HG03558 (cell line): ENCODE measurements around the gene NEDD8.

ENCODE experiments used
- ATAC-seq: cut with Tn5 transposase; IDR thresholded peaks from one replicate; pipeline ENCODE4 v1.9.1; 2021; ENCODE audit warnings: moderate number of reproducible peaks; ENCODE audit not compliant: unreplicated experiment; ENCODE audit errors: extremely low read depth

The NEDD8 gene

GRCh38 chr14:24264298-24264697, 32.1 kb upstream of the NEDD8 start:
- ATAC-seq = no peak

- ATAC-seq = no peak
Measured at GRCh38 chr14:24263848-24264247, 31.7 kb upstream of the NEDD8 start.

DNA sequence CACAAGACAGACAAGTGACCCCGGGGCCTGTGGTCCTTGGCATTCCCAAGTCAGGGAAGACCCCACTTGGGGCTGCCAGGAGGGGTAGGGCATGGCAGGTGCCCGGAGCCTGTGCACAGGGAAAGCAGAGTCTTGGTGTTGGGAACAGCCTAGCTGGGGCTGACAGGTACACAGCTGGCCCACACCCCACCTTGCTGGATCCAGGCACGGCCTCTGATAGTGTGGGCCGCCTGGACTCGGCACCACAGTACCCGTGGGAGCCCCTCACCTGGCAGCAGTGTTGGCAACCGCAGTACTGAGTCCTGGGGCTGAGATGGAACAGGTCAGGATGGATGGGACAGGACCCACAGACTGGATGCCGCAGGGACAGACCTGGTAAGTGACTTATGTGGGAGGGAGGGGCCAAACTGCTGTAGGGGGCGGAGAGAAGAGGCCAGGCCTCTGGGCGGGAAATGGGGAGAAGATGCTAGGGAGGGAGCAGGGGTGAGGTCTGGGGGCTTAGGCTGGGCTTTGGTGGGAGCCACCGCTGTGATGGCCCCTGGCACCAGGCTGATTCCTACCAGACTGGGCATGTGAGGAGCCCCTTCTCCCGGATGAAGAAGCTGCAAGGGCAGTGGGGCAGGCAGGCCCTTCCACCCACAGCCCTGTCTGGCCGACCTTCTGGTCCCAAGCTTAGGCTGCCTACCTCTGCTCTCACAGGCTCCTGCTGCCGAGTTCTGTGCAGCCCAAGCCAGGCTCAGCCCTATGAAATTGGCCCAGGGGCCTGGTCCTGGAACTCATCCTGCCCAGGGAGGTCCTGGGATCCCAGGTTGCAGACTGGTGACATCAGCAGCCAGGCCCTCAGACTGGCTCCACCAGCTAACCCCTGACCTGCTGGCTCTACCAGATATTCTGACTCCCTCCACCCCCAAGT, 30.9 kb upstream of the NEDD8 start, which contains the start of gene TGM1:
Gene TGM1 (minus strand): TSS at position 357 of the 913 bp plus-strand sequence. CDS start 825 bp downstream, outside the sequence.
- no peak for ATAC-seq

DNA sequence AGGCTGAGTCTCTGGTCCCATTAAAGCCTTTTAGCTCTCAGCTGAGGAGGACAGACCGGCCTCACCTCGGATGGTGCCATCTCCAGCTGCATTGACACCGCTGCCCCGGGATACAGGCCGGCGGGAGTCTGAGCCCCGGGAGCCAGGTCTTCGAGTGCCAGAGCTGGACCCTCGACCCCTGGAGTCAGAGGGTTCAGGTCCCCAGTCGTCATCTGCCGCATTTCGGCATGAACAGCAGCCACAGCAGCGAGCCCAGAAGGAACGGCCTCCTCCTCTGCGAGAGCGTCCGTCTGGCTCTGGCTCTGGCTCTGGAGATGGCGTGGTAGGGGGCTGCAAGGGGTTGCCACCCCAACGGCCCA, 29.8 kb upstream of the NEDD8 start:
- ATAC-seq = no peak

DNA sequence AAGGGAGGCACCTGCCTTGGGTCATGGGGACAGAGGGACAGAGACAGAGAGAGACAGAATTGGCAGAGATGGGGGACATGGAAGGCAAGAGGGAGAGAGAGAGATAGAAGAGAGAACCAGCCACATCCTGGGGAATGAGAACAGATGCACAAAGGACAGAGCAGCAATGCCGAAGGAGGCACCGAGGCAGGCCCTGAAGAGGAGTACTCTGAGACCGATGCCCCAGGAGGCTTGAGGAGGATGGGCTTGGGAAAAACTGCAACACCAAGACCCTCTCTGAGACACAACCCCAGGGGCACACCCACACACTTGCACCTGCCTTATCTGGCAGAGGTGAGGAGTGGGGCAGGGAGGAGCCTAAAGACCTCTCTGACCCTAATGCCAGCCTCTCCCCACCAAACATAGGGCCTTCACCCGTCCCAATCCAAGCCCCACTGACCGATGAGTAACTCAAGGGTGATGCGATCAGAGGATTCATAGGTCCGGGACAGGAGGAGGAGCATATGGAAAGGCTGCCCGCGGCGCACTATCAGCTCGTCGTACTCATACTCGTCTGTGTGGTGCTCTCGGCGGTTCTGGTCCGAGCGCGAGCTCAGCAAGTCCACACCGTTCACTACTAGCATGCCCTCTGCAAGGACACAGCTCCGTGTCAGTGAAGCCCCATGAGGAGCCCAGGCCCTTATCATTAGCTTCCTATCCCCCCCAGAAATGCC, 29.2 kb upstream of the NEDD8 start:
- ATAC-seq = no peak

DNA sequence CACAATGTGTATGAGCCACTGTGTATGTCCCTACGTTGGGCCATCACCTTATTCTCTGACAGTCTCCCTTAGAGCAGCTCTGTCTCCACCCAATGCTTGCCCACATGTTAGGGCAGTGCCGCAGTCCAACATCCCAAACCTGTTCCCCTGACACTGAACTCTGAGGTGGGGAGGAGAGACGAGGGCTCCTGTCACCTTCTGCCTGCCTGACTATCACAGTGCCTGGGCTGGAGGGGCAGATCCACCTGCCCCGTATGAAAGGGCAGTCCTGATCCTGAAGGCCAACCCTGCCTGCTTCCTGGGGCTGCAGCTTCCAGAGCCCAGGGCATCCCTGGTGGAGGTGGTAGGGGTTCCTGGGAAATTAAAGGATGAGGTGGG, 28.6 kb upstream of the NEDD8 start:
- no peak for ATAC-seq

- ATAC-seq = no peak
Measured at GRCh38 chr14:24260026-24260779, 28.0 kb upstream of the NEDD8 start.

- no peak for ATAC-seq
Measured at GRCh38 chr14:24259282-24260025, 27.3 kb upstream of the NEDD8 start.

- no peak for ATAC-seq
Measured at GRCh38 chr14:24258548-24259265, 26.5 kb upstream of the NEDD8 start.

DNA sequence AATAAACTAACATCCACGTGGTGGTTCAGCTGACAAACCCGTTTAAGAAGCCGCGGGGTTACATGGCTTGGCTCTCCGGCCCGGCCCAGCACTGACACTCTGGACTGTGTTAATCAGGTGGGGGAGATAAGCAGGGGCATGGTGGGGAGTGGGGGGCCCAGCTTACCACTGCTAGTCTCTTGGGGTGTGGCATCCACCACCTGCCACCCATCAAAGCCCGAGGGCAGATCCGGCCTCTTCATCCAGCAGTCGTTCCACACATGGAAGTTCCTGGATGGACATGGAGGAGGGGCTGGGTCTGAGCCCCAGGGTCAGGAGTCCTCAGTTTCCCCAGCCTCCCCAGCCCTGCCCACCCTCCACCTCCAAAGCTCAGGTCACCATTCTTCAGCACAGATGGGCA, 26.0 kb upstream of the NEDD8 start:
- ATAC-seq = no peak

- no peak for ATAC-seq
Measured at GRCh38 chr14:24256960-24257359, 24.8 kb upstream of the NEDD8 start.

DNA sequence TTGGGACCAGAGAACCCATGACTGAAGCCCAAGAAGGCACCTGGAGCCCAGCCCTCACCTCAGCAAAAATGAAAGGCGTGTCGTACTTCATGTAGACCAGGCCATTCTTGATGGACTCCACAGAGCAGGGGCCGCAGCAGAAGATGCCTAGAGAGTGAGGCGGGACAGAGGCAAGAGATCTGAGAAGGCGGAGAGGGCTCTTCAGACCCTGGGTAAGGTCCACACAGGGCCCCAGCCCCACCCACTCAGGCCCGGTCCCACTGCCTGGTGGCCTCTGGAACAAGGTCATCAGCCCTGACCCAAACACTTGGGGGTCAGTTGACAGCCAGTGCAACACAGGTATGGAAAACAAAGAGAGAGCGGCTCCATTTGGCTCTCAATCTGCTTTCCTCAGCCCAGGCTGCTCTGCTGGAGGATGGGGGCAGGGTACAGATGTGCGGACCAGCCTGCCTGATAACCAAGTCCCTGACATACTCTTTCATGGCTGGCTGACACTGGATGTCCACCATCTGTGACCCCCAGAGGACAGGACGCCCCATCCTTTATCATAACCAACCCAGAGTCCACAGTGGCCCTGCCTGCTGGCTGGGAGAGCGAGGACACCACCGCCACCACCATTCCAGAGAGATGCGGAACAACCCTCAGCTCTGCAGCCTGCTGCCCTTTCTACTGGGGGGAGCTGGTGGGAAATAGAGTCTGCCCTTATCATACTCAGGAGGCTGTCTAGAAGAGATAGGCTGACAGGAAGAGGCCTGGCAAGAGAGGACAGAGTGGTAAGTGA, 24.0 kb upstream of the NEDD8 start:
- no peak for ATAC-seq

GRCh38 chr14:24255438-24255837, 23.3 kb upstream of the NEDD8 start:
- ATAC-seq = no peak

- no peak for ATAC-seq
Measured at GRCh38 chr14:24254630-24255392, 22.6 kb upstream of the NEDD8 start.

GRCh38 chr14:24253936-24254335, 21.8 kb upstream of the NEDD8 start:
- ATAC-seq = no peak

DNA sequence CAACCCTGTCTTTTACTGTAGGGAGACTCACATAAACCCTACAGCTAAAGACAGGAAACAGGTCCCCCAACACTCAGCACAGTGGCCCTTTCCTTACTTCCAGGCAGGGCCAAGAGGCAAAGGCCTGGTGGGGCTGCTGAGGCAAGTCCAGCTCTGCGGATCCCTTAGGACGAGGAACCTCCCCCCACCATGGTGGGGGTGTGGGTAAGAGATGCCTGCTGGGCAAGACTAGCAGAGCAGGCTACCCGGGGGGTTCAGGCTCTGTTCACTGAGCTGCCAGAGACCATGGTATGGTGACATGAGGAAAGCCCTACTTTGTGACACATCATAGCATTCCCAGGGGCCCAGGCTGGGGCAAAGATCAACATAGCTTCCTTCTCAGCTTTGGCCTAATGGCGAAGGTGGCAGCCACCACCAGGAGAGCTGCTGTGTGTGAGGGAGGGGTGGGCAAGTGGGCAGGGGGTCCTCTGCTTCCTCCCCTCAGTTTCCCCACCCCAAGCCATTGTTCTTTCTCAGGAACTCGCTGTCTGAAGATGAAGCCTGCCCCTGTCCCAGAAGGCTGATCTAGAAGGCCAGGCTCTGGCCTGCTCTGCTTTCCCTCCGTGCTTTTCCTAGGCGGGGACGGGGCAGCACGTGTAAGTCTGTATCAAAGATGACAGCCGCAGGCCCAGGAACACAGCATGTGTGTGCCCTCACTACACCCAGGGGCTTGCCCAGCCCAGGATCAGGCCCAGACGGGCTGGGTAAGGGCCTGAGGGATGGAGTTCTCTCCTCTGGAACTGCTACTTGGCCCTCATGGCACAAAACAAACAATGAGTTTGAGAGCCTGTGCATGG, 20.3 kb upstream of the NEDD8 start:
- no peak for ATAC-seq

DNA sequence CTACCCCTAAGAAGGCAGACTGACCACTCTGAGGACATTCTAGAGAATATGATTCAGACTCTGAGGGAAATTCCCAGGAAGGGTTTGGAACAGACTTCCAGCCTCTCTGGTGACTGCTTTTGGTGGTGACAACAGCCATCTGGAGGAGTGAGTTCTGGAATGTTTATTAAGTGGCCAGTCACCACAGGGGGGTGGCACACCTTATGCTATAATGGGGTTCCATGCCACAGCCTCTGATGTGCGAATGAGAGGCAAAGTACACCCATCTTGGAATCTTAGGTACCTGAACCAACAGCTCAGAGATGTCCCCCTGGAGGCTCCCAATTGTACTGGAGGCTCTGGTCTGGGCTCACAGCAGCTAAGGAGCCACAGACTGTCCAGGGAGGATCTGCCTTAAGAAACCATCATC, 19.7 kb upstream of the NEDD8 start:
- ATAC-seq = no peak
